ENCODE measurements around the gene RNASEH1.

RNASEH1 gene

GRCh38 chr2:3536682-3537632, 21.2 kb downstream of the RNASEH1 start:
- H3K36me3 ChIP-seq: peaks cover 48% of the 10 kb centered on the region
- peaks cover 10% of the 10 kb centered on the region; the same call in 1 of the 2 replicates for H3K4me1 ChIP-seq
- H4K20me1 ChIP-seq: peaks cover 6% of the 10 kb centered on the region; the same call in 1 of the 2 replicates
- H3K27ac ChIP-seq: peak overlapping the region; percentile 70
- no peak for TF ChIP-seq Cebpa-rat (IDR thresholded peaks at IDR 0.05)
- peak overlapping the region; percentile 68 for H3K4me3 ChIP-seq
- H3K9me3 ChIP-seq: peaks cover 14% of the 10 kb centered on the region
- no peaks in the 10 kb centered on the region for H3K27me3 ChIP-seq
- peak overlapping the region; percentile 74 for H3K4me2 ChIP-seq
- H3K9ac ChIP-seq: peak overlapping the region; percentile 76

- H3K36me3 ChIP-seq: peaks cover 39% of the 10 kb centered on the region
- peak overlapping the region; percentile 68 for H3K4me3 ChIP-seq
- no peaks in the 10 kb centered on the region for H4K20me1 ChIP-seq
- TF ChIP-seq Cebpa-rat (IDR thresholded peaks at IDR 0.05): no peak
- H3K27me3 ChIP-seq: no peaks in the 10 kb centered on the region
- H3K4me2 ChIP-seq: peak overlapping the region; percentile 74
- peak overlapping the region; percentile 70 for H3K27ac ChIP-seq
- peaks cover 10% of the 10 kb centered on the region; the same call in 1 of the 2 replicates for H3K4me1 ChIP-seq
- peaks cover 14% of the 10 kb centered on the region for H3K9me3 ChIP-seq
- peak overlapping the region; percentile 76 for H3K9ac ChIP-seq
Measured at GRCh38 chr2:3535794-3536681, 22.1 kb downstream of the RNASEH1 start.

- Histone ChIP-seq H3K9ac (peak overlapping the region; percentile 76; the same call in 1 of the 2 replicates), H3K36me3 (peaks cover 33% of the 10 kb centered on the region), H3K27ac (no peak overlapping the region), H4K20me1 (no peaks in the 10 kb centered on the region), H3K4me3 (0 out of 2 replicates have a peak overlapping the region, but pooled peaks have one; percentile 68), H3K27me3 (no peaks in the 10 kb centered on the region), H3K4me1 (peaks cover 10% of the 10 kb centered on the region; the same call in 1 of the 2 replicates), H3K9me3 (peaks cover 14% of the 10 kb centered on the region), H3K4me2 (peak overlapping the region; percentile 74)
- no peak for TF ChIP-seq Cebpa-rat (IDR thresholded peaks at IDR 0.05)
Measured at GRCh38 chr2:3535467-3535793, 22.7 kb downstream of the RNASEH1 start.

- no peak overlapping the region for H3K4me2 ChIP-seq
Measured at GRCh38 chr2:3534251-3534814, 23.8 kb downstream of the RNASEH1 start.

GRCh38 chr2:3533836-3534235, 24.3 kb downstream of the RNASEH1 start:
- H4K20me1 ChIP-seq: no peaks in the 10 kb centered on the region
- H3K4me2 ChIP-seq: no peak overlapping the region
- no peak overlapping the region for H3K9ac ChIP-seq
- H3K4me3 ChIP-seq: no peak overlapping the region
- H3K27ac ChIP-seq: no peak overlapping the region
- peaks cover 20% of the 10 kb centered on the region for H3K36me3 ChIP-seq
- peaks cover 14% of the 10 kb centered on the region for H3K9me3 ChIP-seq
- H3K27me3 ChIP-seq: no peaks in the 10 kb centered on the region
- no peak for TF ChIP-seq Cebpa-rat (IDR thresholded peaks at IDR 0.05)
- peaks cover 10% of the 10 kb centered on the region; the same call in 1 of the 2 replicates for H3K4me1 ChIP-seq

More at GRCh38 chr2:3534251-3534814, 23.8 kb downstream of the RNASEH1 start:
- Histone ChIP-seq H3K27me3 (no peaks in the 10 kb centered on the region), H3K4me3 (no peak overlapping the region), H3K27ac (no peak overlapping the region), H3K4me1 (peaks cover 10% of the 10 kb centered on the region; the same call in 1 of the 2 replicates), H3K36me3 (peaks cover 24% of the 10 kb centered on the region), H3K9me3 (peaks cover 14% of the 10 kb centered on the region), H3K9ac (no peak overlapping the region), H4K20me1 (no peaks in the 10 kb centered on the region)
- TF ChIP-seq Cebpa-rat (IDR thresholded peaks at IDR 0.05): no peak

- H3K27ac ChIP-seq: no peak overlapping the region
- no peaks in the 10 kb centered on the region for H4K20me1 ChIP-seq
- peaks cover 14% of the 10 kb centered on the region for H3K9me3 ChIP-seq
- no peaks in the 10 kb centered on the region for H3K27me3 ChIP-seq
- TF ChIP-seq Cebpa-rat (IDR thresholded peaks at IDR 0.05): no peak
- H3K36me3 ChIP-seq: peaks cover 20% of the 10 kb centered on the region
- no peak overlapping the region for H3K4me2 ChIP-seq
- no peak overlapping the region for H3K9ac ChIP-seq
- no peak overlapping the region for H3K4me3 ChIP-seq
- H3K4me1 ChIP-seq: peaks cover 10% of the 10 kb centered on the region; the same call in 1 of the 2 replicates
Measured at GRCh38 chr2:3532941-3533340, 25.2 kb downstream of the RNASEH1 start.

GRCh38 chr2:3529316-3530025, 28.7 kb downstream of the RNASEH1 start:
- no peak overlapping the region for H3K9ac ChIP-seq
- H4K20me1 ChIP-seq: no peaks in the 10 kb centered on the region
- peaks cover 9% of the 10 kb centered on the region for H3K9me3 ChIP-seq
- 0 out of 2 replicates have a peak, but pooled peaks cover 3% of the 10 kb centered on the region for H3K4me1 ChIP-seq
- H3K36me3 ChIP-seq: peaks cover 17% of the 10 kb centered on the region
- H3K27me3 ChIP-seq: no peaks in the 10 kb centered on the region
- no peak overlapping the region for H3K4me3 ChIP-seq
- no peak for TF ChIP-seq Cebpa-rat (IDR thresholded peaks at IDR 0.05)
- H3K4me2 ChIP-seq: no peak overlapping the region
- H3K27ac ChIP-seq: no peak overlapping the region

GRCh38 chr2:3527886-3528785, 30.0 kb downstream of the RNASEH1 start:
- TF ChIP-seq Cebpa-rat (IDR thresholded peaks at IDR 0.05): no peak
- no peak overlapping the region for H3K27ac ChIP-seq
- no peak overlapping the region for H3K4me2 ChIP-seq
- H3K4me1 ChIP-seq: 0 out of 2 replicates have a peak, but pooled peaks cover 3% of the 10 kb centered on the region
- no peaks in the 10 kb centered on the region for H3K27me3 ChIP-seq
- peaks cover 3% of the 10 kb centered on the region for H3K36me3 ChIP-seq
- no peak overlapping the region for H3K9ac ChIP-seq
- H4K20me1 ChIP-seq: no peaks in the 10 kb centered on the region
- no peak overlapping the region for H3K4me3 ChIP-seq
- H3K9me3 ChIP-seq: no peaks in the 10 kb centered on the region

Measured in BLaER1 (cell line).